Psoas muscle (tissue), 8 donors: ENCODE measurements around the gene PAN3. TPM values are rescaled to one million over a fixed set of nuclear protein-coding genes. Genes with fewer than 3 reads are reported as not detected.

Experiments used
- ATAC-seq, 4 donors: fragments of 200-7000 bp; cut with Tn5 transposase; one replicate each; pipeline ENCODE4 v1.9.1; 2020; ENCODE audit warnings: moderate library complexity in 3 of 4, mild to moderate bottlenecking in 2 of 4
- DNase-seq, 2 donors: peaks; one replicate each; pipeline ENCODE4 v3.0.0-alpha.2; 2020
- H3K27ac ChIP-seq: fragments of 200-600 bp; one replicate; pipeline ENCODE4 v1.8.0; 2022
- H3K27me3 ChIP-seq, 3 donors: fragments of 200-600 bp in 1 of 3; one replicate each; pipeline versions ENCODE4 v1.6.1 to v1.8.0; 2013 to 2022; ENCODE audit warnings: low read length in 2 of 3, mild to moderate bottlenecking in 2 of 3, moderate library complexity in 1 of 3; ENCODE audit not compliant: insufficient read depth in 3 of 3
- H3K36me3 ChIP-seq, 2 donors: fragments of 200-600 bp in 1 of 2; one replicate each; pipeline versions ENCODE4 v1.6.1 to v1.8.0; 2013 to 2022; ENCODE audit warnings: low read depth in 1 of 2, mild to moderate bottlenecking in 1 of 2, moderate library complexity in 1 of 2; ENCODE audit not compliant: insufficient read depth in 1 of 2
- H3K4me1 ChIP-seq: fragments of 200-600 bp; one replicate; pipeline ENCODE4 v1.8.0; 2022
- H3K4me3 ChIP-seq: fragments of 200-600 bp; one replicate; pipeline ENCODE4 v1.8.0; 2022; ENCODE audit warnings: mild to moderate bottlenecking
- H3K9me3 ChIP-seq: fragments of 200-600 bp; one replicate; pipeline ENCODE4 v1.8.0; 2022
- WGBS, 3 donors: extraction: QIAGEN DNeasy Blood & Tissue Kit; methylation state at CpG; one replicate each; pipeline versions ENCODE4 v1.1.6 to v1.1.7; 2013; 5-methylcytosine and 5-hydroxymethylcytosine counted together
- intact Hi-C, 2 donors: fragments of 100-400 bp; cut with DNase I; formaldehyde crosslinking; loops; one replicate each; pipeline versions ENCODE4 v1.11.0 to v1.14.2; 2022
- polyA plus RNA-seq, 3 donors: library from polyadenylated mRNA; stranded (reverse); fragments of 200-250 nt; gene quantifications; one replicate each; pipeline ENCODE4 v1.2.3, GENCODE V29; 2013
- total RNA-seq, 4 donors: library from RNA; stranded (reverse); fragmentation: NEBNext Ultra II Directional in 2 of 4; extraction: Animal tissue kit (Norgen Biotek cat#: 25700) in 2 of 4; gene quantifications; one replicate each; pipeline versions ENCODE4 v1.2.1 to v1.2.4, GENCODE V29; 2021 to 2023
- TF ChIP-seq, protein P1 (sequence below): fragments of 200-600 bp; IDR thresholded peaks from one replicate; pipeline ENCODE4 v1.8.0; 2022; ENCODE audit warnings: antibody characterized with exemption
- donor health status: healthy with polysubstance abuse.
- donor health status: DM: no; HTN: no; CAD: no; lungs with moderate emphysema.
- donor health status: Bipolar disorder and iron deficiency.
- donor health status: healthy.
- donor health status: DM: yes; HTN: yes; CAD: no.
- donor health status: DM: no; HTN: no; CAD: no.
- donor health status: DM: no; HTN: no; CAD: no.
- donor health status: DM: yes; HTN: yes; CAD: no.

The PAN3 gene
- total and polyA plus RNA-seq, 7 donors = 2.3 to 9.0 (median 5.9) TPM

DNA sequence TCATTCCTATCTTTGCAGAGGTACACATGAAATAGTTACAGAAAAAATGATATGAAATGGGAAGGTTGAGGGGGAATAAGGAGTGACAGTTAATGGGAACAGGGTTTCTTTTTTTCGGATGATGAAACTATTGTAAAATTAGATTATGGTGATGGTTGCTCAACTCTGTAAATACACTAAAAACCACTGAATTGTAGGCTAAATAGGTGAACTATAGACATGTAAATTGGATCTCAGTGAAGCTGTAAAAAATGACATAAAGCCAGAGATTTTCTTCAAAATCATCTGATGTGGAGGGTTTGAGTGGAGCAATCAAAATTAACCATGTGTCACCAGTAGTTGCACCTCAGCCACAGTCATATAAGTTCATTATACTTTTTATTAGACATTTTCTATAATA is 31.4 kb upstream of the PAN3 start:
- 52 to 76% (median 62%) methylated on average over 1 of the region's 1 CpG for WGBS, 3 donors
- Histone ChIP-seq H3K27me3 (peaks cover 1 to 20% (median 4%) of the 10 kb centered on the region in 3 donors), H3K4me1 (no peaks in the 10 kb centered on the region), H3K9me3 (no peaks in the 10 kb centered on the region), H3K36me3 (no peaks in the 10 kb centered on the region), H3K27ac (no peak overlapping the region), H3K4me3 (no peak overlapping the region)
- TF ChIP-seq, protein P1, sequence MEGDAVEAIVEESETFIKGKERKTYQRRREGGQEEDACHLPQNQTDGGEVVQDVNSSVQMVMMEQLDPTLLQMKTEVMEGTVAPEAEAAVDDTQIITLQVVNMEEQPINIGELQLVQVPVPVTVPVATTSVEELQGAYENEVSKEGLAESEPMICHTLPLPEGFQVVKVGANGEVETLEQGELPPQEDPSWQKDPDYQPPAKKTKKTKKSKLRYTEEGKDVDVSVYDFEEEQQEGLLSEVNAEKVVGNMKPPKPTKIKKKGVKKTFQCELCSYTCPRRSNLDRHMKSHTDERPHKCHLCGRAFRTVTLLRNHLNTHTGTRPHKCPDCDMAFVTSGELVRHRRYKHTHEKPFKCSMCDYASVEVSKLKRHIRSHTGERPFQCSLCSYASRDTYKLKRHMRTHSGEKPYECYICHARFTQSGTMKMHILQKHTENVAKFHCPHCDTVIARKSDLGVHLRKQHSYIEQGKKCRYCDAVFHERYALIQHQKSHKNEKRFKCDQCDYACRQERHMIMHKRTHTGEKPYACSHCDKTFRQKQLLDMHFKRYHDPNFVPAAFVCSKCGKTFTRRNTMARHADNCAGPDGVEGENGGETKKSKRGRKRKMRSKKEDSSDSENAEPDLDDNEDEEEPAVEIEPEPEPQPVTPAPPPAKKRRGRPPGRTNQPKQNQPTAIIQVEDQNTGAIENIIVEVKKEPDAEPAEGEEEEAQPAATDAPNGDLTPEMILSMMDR = no peak
- intact Hi-C loops = no loop called here
- no peak for ATAC-seq
- no peak for DNase-seq

DNA sequence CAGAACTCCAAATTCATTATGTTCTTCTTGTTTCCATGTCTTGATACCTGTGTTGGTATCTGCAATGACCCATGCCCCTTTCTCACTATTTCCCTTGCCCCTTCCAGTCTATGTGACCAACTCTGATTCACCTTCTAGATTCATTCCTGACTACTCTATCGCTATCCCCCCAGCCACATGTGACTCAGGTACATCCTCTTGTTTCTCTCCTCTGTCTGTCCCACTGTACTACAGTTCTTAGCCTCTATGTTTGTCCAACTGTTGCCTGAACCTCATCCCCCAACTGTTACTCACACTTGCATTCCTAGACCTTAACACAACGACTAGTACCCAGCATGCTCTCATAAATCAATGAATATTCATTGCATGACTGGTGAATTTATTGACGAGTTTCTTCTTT is 27.9 kb upstream of the PAN3 start:
- Histone ChIP-seq H3K27ac (no peak overlapping the region), H3K36me3 (no peaks in the 10 kb centered on the region), H3K9me3 (no peaks in the 10 kb centered on the region), H3K4me1 (no peaks in the 10 kb centered on the region), H3K4me3 (no peak overlapping the region), H3K27me3 (no peaks in the 10 kb centered on the region)
- DNase-seq (no peak), ATAC-seq (no peak)
- intact Hi-C loops = no loop called here
- 67 to 81% (median 75%) methylated on average over 3 of the region's 3 CpGs for WGBS, 3 donors
- TF ChIP-seq, protein P1 = no peak

DNA sequence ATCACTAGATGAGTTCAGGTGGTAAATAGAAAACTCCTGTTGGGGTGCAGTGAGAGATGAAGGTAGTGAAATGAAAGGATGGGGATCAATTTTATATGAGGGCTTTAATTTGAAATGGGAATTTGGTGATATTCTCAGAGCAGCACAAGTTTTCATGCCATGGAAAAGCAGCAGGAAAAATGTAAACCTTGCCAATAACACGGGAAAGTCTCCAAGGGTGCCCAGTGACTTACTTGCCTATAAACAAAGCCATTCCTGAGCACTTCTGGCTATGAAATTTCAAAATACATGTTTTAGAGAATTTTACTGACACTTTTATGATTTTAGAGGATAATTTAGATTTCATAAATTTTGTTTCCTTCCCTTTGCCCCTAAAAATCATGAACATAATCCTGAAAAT is 21.6 kb upstream of the PAN3 start:
- Histone ChIP-seq H3K27ac (no peak overlapping the region), H3K27me3 (no peaks in the 10 kb centered on the region), H3K36me3 (no peaks in the 10 kb centered on the region), H3K4me1 (no peaks in the 10 kb centered on the region), H3K4me3 (no peak overlapping the region), H3K9me3 (no peaks in the 10 kb centered on the region)
- TF ChIP-seq, protein P1 = no peak
- intact Hi-C loops = no loop called here
- 28 to 33% (median 33%) methylated on average over 1 of the region's 1 CpG for WGBS, 3 donors
- DNase-seq (no peak), ATAC-seq (no peak)

DNA sequence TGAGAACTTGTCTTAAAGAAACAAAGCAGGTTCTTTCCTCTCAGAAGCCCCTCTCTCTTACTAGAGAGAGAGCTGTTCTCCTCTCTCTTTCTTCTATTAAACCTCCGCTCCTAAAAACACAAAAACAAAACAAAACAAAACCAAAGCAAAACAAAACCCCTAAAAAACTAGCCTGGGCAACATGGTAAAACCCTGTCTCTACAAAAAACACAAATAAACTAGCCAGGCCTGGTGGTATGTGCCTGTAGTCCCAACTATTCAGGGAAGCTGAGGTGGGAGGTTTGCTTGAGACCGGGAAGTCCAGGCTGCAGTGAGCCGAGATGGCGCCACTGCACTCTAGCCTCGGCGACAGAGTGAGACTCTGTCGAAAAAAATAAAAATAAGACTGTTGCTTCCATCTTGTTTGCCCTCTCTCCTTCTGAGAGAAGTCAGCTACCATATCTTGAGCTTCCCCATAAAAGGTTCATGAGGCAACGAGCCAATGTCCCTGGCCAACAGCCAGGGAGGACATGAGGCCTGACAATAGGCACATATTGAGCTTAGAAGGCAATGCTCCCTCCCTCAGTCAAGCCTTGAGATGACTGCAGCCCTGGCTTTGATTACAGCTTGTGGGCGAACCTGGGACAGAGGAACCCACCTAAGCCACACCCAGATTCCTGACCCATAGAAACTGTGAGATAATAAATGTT is 20.5 kb upstream of the PAN3 start:
- ATAC-seq (no peak), DNase-seq (no peak)
- no peaks in the 10 kb centered on the region for H3K27me3 ChIP-seq
- no peak overlapping the region for H3K4me3 ChIP-seq
- no peaks in the 10 kb centered on the region for H3K4me1 ChIP-seq
- 59 to 67% (median 62%) methylated on average over 9 of the region's 9 CpGs for WGBS, 3 donors
- H3K9me3 ChIP-seq = no peaks in the 10 kb centered on the region
- H3K27ac ChIP-seq = no peak overlapping the region
- intact Hi-C loops = no loop called here
- no peaks in the 10 kb centered on the region for H3K36me3 ChIP-seq
- TF ChIP-seq, protein P1 = no peak

DNA sequence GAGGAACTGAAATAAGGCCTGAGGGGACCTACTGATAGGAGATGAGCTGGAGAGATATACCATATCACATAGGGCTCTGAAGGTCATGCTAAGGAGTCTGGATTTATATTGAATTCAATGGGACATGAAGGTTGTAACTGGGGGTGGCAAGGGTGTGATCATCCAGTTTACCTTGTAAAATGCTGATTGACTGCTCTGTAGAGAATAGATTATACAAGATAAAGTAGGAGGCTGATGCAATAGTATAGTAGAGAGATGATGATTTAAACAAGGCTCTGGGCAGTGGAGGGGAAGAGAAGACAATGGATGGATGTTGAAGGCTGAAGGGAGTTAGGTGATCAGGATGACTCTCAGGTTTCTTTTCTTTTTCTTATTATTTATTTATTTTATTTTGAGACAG is 18.0 kb upstream of the PAN3 start:
- intact Hi-C loops = no loop called here
- TF ChIP-seq, protein P1 = no peak
- Histone ChIP-seq H3K36me3 (no peaks in the 10 kb centered on the region), H3K9me3 (no peaks in the 10 kb centered on the region), H3K27ac (no peak overlapping the region), H3K4me1 (no peaks in the 10 kb centered on the region), H3K4me3 (no peak overlapping the region), H3K27me3 (no peaks in the 10 kb centered on the region)
- ATAC-seq = no peak
- no peak for DNase-seq
